Fibroblast of lung (primary cell): ENCODE results near the gene TNFRSF18.

Source experiments
- CTCF ChIP-seq, 2 donors: IDR thresholded peaks in 1 of 2; conservative IDR thresholded peaks in 1 of 2; 1 replicate in 1 of 2; 2 replicates in 1 of 2; pipeline ENCODE4 v1.5.1; 2011 to 2012; ENCODE audit warnings: low read length in 2 of 2, control low read depth in 1 of 2, inconsistent platforms in 1 of 2, low read depth in 1 of 2, mild to moderate bottlenecking in 1 of 2
- EZH2 ChIP-seq: IDR thresholded peaks from 2 replicates; pipeline ENCODE4 v1.5.1; 2012; ENCODE audit warnings: low read length, control low read depth, mild to moderate bottlenecking; ENCODE audit errors: missing control alignments

DNA sequence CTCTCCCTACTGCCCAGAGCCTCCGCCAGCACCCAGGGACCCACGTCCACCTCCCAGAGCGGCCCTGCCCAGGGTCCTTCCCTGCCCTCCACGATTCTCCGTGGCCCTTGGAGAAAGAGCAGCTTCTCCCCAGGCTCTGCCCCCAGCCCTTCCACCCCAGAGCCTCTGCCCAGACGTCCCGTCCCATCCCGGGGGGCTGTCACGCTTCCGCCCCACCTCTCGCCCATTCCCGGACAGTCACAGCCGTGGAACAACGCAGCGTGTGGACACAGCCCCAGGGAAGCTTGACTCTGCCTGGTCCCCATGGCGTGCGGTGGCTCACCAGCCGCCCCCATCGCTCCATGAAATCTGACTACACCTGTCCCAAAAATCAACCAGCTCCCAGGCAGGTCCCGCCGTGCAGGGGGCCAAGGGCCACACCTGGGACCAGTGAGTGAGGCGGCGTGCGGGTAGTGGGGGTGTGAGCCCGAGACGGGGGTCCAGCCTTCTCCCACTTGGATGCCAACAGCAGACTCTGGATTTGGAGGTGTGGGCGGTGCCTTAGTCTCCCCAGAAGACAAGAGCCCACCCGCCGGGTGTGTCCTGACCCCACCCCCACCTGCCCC is 45.2 kb downstream of the TNFRSF18 start:
- TF ChIP-seq EZH2, result no peak
- TF ChIP-seq CTCF (conservative IDR thresholded peaks at IDR 0.05 in 1 of 2, IDR thresholded peaks at IDR 0.05 in 1 of 2; ENCODE audit: low read depth in 1 of 2, low read length in 2 of 2), result no peak
